Islet precursor cell (in vitro differentiated cells): ENCODE data around the gene CD70.
"Not testable (repeated sequence)": the region's sequence is repeated elsewhere in the genome, so short reads cannot be mapped to it uniquely, and the experiment has no call there.

Experiments used
- DNase-seq: peaks from one replicate; pipeline ENCODE4 v3.0.0-alpha.2; 2018

Gene CD70

GRCh38 chr19:6597471-6598253 lies 6.7 kb upstream of the CD70 start:
- DNase-seq, result not testable (repeated sequence)

GRCh38 chr19:6596621-6597020 lies 5.7 kb upstream of the CD70 start:
- no peak for DNase-seq

GRCh38 chr19:6593651-6594416 lies 2.9 kb upstream of the CD70 start:
- DNase-seq, result no peak

- DNase-seq, result peak; percentile 60
These were observed 608 bp downstream of the CD70 start for GRCh38 chr19:6590258-6590826.

- DNase-seq, result no peak
These were observed 1.2 kb downstream of the CD70 start for GRCh38 chr19:6589711-6590257.

GRCh38 chr19:6588508-6589345 lies 2.2 kb downstream of the CD70 start:
- DNase-seq, result no peak

- DNase-seq, result no peak
These were observed 2.9 kb downstream of the CD70 start for GRCh38 chr19:6587998-6588507.

- peak; percentile 61 for DNase-seq
These were observed 3.7 kb downstream of the CD70 start for GRCh38 chr19:6587093-6587820.

GRCh38 chr19:6586726-6587092 lies 4.2 kb downstream of the CD70 start:
- no peak for DNase-seq

GRCh38 chr19:6586056-6586455 lies 4.9 kb downstream of the CD70 start:
- DNase-seq, result no peak

GRCh38 chr19:6582515-6583484 lies 8.2 kb downstream of the CD70 start:
- DNase-seq, result not testable (repeated sequence)

GRCh38 chr19:6580313-6580712 lies 10.6 kb downstream of the CD70 start:
- peak; percentile 92 for DNase-seq

- DNase-seq, result no peak
These were observed 11.3 kb downstream of the CD70 start for GRCh38 chr19:6579450-6580178.

GRCh38 chr19:6577476-6578125 lies 13.3 kb downstream of the CD70 start:
- DNase-seq, result no peak

- DNase-seq, result no peak
These were observed 14.0 kb downstream of the CD70 start for GRCh38 chr19:6576869-6577475.

- no peak for DNase-seq
These were observed 17.6 kb downstream of the CD70 start for GRCh38 chr19:6573350-6573749.

- DNase-seq, result no peak
These were observed 18.7 kb downstream of the CD70 start for GRCh38 chr19:6572217-6572616.

- no peak for DNase-seq
These were observed 19.8 kb downstream of the CD70 start for GRCh38 chr19:6571167-6571566.

- DNase-seq, result no peak
These were observed 20.2 kb downstream of the CD70 start for GRCh38 chr19:6570764-6571163.
